HG03108 (cell line): ENCODE measurements around the gene MTLN.
"Not testable (repeated sequence)": the region's sequence is repeated elsewhere in the genome, so short reads cannot be mapped to it uniquely, and the experiment has no call there.

Source experiments
- ATAC-seq: cut with Tn5 transposase; IDR thresholded peaks from one replicate; pipeline ENCODE4 v1.9.1; 2021; ENCODE audit warnings: moderate library complexity; ENCODE audit not compliant: unreplicated experiment

MTLN gene

DNA sequence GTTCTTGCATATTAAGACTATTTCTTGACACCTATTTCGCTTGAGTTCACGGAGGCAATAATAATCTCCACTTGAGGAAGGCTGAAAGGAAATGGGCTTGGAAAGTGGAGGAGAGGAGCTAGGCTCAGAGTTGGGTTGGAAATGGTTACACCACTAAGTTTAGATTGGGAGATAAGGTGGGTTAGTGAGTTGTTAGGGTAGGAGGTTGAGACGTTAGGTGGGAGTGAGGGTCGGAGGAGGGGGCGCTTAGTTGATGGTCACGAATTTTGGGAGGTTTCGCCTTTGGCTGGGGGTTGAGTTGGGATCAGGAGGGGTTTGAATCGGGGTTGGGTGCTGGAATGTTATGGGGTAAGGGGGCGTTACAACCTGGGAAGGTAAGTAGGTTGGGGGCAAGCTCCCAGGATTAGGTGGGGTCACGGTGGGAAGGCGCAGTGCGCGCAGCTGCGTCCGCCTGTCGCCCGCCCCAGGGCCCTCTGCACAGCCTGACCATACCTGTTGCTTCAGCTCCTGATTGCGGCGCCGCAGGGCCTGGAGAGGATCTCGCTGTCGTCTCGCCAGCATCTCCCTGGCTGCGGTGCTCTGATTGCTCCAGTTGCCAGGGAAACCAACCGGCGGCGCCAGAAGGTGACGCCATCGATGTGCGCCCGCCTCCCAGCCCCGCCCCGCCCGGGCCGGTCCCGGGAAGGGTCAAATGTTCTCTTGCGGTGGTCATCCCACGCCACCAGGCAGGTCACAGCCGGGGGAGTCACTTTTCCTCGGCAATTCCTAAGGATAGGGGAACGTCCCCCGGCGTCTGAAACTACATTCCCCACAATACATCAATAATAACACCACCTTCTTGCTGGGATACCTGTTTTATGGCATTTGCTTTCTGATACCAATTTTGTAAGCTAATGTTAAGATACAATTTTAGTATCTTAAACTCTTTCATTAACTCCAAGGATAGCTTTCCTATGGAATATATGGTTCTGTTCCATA is 7.7 kb downstream of the MTLN start, which contains the start of gene NPHP1:
Gene NPHP1 (minus strand): TSS at position 606 of the 978 bp plus-strand sequence. CDS start 45 bp downstream, at position 561.
- ATAC-seq, result peak; percentile 92

DNA sequence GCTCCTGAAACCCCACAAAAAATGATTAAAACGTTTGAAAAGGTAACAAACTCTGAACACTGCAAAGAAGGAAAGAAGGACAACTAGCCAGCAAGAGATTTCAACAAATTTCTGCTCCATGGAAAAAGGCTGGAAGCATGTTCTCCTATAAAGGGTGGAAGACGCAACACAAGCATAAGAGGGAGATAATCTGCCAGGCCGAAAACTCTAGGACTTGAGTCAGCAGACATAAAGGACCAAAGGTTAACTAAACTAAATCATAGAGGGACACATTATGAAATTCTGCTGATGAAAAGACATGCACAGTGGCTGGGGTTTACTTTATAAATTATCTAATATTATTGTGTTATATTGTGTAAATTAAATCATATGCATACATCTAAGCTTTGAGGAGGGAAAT is 14.3 kb downstream of the MTLN start:
- ATAC-seq, result no peak

DNA sequence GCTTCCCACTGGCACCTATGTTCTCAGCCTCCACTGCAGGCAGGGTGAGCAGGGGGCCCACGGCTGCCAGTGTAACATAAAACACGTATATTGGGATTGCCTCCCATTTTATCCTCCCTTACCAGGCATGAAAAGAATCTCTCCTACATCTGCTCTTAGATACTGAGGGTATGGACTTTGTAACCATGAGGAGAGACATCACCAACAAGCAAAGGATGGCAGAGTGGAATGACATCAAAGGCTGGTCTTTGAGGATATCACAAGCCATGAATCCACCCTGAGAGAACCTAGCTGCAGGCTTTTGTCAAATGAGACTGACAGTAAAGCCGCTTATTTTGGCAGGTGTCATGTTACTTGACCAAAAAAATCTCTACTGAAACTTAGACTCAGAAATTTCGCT is 14.9 kb downstream of the MTLN start:
- no peak for ATAC-seq

DNA sequence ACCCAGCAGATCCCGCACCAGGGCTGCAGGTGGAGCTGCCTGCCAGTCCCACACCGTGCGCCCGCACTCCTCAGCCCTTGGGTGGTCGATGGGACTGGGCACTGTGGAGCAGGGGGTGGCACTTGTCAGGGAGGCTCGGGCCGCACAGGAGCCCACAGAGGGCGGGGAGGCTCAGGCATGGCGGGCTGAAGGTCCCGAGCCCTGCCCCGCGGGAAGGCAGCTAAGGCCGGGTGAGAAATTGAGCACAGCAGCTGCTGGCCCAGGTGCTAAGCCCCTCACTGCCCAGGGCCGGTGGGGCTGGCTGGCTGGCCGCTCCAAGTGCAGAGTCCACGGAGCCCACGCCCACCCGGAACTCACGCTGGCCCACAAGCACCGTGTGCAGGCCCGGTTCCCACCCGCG is 22.2 kb downstream of the MTLN start:
- ATAC-seq, result not testable (repeated sequence)

DNA sequence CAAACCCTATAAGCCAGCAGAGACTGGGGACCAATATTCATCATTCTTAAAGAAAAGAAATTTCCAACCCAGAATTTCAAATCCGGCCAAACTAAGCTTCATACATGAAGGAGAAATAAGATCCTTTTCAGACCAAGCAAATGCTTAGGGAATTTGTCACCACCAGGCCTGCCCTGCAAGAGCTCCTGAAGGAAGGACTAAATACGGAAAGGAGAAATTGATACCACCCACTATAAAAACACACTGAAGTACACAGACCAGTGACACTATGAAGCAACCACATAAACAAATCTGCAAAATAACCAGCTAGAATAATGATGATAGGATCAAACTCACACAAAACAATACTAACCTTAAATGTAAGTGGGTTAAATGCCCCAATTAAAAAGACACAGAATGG is 29.9 kb downstream of the MTLN start:
- ATAC-seq, result no peak

DNA sequence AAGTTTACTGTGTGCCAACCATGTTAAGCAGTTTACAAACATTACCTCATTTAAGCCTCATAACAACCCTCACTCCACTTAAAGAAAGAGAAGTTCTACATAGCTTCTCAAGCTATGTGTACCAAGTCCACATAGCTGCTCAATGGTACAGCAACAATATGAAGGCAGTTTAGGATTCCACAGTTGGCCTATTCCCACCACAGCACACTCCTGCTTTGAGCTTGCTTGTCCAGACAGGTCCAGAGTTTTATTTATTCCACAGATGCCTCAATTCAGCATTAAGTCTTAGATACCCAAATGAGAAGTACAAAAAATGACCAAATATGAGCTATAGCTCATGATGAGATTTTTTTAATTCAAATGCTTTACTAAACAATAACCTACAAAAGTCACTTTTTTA is 32.3 kb downstream of the MTLN start:
- no peak for ATAC-seq

DNA sequence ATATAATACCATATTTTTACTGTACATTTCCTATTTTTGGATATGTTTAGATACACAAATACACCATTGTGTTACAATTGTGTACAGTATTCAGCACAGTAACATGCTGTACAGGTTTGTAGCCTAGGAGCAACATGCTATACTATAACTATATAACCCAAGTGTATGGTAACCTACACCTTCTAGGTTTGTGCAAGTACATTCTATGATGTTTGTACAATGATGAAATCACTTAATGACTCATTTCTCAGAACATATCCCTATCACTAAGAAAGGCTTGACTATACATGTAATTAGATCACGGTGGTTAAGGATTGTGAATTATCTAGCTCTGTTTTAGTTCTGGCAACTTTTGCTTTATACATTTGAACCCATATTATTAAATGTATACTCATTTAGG is 38.8 kb downstream of the MTLN start:
- no peak for ATAC-seq

DNA sequence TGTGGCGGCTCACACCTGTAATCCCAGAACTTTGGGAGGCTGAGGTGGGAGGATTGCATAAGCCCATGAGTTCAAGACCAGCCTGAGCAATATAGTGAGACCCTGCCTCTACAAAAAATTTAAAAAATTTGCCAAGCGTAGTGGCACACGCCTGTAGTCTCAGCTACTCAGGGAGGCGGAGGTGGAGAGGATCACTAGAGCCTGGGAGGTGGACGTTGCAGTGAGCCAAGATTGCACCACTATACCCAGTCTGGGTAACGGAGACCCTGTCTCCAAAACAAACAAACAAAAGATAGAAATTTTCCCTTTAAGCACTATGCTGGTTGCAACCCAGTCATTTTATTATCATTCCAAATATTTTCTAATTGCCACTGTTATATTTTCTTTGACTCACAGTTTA is 39.8 kb downstream of the MTLN start:
- no peak for ATAC-seq

DNA sequence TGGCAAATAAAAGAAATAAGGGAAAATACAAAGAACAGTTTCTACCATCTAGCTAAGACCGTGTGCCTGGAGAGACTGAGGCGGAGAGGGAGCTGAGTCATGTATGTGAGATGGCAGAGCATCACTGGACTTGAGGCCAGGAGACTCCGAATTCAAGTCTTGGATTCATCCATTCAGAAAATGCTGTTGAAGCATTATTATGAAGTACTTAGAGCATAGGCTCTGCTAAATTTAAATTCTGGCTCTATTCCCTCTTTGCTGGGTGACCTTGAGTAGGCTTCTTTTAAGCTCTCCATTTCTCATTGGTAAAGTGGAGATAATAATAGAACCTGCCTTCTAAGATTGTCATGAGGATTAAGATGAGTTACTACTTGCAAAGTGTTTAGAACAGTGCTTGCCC is 42.2 kb downstream of the MTLN start:
- ATAC-seq, result no peak

DNA sequence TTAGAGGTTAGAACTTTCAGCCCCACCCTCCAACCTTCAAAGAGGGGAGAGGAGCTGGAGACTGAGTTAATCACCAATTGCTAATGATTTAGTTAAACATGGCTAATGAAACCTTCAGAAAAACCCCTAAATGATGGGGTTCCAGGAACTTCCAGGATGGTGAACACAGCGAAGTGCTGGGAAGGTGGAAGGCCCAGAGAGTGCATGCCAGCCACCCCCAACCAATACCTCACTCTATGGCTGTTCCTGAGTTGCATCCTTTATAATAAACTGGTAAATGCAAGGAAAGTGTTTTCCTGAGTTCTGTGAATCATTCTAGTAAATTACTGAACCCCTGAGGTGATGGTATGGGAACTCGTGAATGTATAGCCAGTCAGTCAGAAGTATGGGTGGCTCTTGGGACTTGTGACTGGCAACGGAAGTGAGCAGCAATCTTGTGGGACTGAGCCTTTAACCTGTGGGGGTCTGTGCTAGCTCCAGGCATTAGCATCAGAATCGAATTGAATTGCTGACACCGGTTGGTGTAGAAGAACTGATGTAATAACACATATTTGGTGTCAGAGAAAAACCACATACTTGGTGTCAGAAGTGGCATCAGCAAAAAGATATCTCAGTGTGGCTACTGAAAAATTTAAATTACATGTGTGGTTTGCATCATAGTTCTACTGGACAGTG is 44.9 kb downstream of the MTLN start:
- ATAC-seq, result no peak

DNA sequence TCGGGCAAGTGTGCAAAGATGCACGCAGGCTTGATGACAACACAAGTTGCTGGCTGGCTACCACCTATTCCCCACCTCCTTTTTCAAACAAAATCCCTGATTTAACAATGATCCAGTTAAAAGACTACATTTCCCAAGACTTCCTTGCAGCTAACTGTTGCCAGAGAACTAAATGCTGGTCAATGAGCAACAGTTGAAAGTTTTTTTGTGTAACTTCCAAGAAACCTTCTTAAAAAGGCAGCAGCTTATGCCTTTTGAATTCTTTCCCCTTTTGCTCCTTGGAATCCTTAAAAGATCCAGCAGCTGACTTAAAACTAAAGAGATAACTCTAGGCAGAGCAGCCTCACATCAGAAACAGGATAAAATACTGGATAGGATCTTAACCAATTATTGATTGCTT is 46.1 kb downstream of the MTLN start:
- ATAC-seq, result no peak
